CD4-positive, alpha-beta T cell treated with Interleukin-12 subunit alpha and Interleukin-12 subunit beta, for 1 hour (primary cell): ENCODE data around the gene TEC.
"Not testable (repeated sequence)": the region's sequence is repeated elsewhere in the genome, so short reads cannot be mapped to it uniquely, and the experiment has no call there.

Experiments used
- DNase-seq: peaks from one replicate; pipeline ENCODE4 v3.0.0-alpha.2; 2020

The TEC gene

DNA sequence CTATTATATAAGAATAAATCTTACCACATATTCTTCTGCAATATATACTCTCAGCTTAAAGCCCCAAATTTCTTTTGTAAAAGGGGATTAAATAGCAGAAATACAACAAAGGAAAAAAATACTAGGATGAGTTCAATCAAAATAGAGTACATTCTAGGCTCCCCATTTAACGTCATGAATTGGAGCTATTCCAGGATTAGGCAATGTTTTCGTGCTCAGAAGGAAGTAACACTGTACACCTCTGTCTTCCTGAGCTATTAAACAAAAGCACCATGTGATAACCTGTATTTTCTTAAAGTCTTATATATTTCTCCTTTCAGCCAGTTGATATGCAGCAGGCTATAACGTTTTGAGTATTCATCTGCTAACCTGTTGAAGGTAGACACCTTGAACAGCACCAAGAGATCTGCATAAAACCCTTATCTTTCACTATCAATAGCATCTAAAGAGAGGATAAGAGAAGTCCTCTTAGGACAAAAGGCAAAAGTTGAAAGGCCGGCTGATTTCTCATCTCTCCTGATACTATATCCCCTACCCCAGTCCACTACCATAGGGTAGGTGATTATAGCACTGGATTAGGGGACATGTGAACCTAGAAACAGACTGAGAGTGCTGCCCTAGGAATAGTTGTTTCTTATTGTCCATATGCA, 31.5 kb downstream of the TEC start:
- DNase-seq: no peak

DNA sequence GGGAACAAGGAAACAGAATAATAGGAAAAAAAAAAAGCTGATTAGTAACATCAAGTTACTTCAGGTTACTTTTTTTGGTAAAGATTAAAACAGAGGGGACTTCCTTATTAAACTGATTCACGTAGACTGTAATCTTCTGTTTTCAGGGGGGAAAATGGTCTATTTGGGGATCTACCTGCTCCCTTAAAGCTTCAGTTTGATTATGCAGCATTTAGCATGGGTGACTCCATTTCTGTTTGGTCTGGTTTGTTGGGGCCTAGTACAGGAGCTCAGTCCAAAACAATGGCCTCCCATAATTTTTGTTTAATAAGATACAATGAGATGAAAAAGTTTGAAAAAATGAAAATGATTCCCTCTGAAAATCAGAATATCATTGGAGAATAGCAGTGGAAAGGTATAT, 34.6 kb downstream of the TEC start:
- no peak for DNase-seq

DNA sequence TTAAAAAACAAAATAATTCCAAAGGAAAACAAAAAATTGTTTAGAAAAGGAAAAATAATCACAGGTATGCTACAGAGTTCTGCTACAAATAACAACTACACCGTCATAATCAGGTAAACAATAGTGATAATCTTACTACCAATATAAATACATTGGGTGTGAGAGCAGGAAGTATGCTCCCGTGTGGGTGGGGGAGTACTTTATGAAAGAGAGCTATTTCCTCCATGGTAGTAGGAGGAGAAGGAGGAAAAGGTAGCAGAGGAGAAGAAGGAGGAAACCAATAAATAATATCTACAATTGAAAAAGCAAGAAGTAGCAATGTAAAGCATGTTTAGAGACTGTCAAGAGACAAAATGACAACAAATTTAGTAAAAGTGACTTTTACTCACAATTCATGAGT, 35.1 kb downstream of the TEC start:
- no peak for DNase-seq

DNA sequence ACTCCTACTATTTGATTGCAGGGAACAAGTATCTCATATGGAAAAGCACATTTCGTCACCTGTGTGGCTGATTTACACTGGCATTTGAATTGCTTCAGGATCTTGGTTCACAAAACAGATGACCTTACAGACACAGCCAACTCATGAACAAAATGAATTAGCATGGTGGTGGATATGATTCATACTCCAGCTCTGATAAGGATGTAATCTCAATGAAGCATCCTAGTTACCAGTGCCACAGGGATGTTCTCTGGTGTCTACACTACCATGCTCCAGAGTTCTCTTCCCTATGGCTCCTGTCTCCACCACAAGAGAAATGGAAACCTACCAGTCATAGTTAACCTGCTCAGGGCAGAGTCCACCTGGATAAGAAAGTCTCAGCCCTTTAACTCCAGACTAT, 40.7 kb downstream of the TEC start:
- DNase-seq: no peak

DNA sequence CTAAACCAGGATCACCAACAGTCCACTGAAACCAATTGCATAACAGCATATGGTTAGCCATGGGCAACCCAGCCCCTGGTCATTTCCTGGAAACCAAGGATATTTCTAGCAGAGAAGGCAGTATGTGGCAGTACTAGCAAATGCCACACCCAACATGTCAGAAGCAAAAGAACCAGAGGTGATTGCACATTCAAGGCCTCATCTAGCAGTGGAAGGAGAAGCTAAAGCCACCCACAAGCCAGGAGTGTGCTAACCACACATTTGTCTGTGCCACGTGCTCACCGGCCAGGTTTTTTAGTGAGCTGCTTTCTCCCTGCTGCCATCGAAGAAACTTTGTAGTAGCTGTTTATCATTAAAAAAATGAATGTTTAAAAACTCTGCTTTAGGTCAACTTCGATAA, 42.0 kb downstream of the TEC start:
- DNase-seq: peak; percentile 1

DNA sequence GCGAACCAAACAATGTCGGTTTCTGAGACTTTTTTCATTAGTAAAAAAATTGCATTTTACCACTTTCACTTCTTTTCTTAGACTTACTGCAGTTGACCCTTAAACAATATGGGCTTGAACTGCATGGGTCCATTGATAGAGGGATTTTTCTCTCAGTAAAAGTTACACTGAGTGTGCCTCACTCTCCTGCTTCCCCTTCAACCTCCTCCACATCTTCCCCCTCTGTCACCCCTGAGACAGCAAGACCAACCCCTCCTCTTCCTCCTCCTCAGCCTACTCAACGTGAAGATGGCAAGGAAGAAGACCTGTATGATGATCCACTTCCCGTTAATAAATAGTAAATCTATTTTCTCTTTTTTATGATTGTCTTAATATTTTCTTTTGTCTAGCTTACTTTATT, 43.4 kb downstream of the TEC start:
- no peak for DNase-seq

DNA sequence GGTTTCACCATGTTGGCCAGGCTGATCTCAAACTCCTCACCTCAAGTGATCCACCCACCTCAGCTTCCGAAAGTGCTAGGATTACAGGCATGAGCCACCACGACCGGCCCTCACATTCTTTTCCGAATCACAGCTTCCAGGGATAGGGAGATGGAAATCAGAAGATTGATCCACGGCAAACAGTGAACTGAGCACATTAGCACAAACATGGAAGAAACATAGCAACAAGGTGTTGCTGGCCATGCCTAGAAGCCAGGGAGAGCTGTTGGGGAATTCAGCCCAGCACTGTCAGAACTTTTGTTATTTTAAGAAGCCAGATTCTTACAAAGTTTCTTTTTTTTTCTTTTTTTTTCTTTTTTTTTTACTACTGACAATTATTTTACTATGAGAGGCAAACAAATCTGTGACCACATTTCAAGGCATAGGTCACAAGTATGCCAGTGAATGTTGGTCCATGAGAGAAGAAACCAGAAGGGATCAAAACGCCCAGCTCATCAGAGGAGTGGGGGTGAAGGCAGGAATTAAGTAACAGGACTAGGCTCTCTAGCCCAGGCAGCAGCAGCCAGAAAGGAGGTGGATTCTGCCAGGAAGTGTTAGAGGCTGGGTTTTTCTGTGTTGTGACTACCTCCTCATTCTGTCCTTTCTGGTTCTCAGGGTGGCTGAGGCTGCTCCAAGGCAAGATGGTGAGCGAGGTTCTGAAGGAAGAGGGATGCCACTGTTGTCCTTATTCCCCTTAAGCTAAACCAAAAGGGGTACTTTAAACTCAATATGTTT, 44.1 kb downstream of the TEC start:
- DNase-seq: no peak

DNA sequence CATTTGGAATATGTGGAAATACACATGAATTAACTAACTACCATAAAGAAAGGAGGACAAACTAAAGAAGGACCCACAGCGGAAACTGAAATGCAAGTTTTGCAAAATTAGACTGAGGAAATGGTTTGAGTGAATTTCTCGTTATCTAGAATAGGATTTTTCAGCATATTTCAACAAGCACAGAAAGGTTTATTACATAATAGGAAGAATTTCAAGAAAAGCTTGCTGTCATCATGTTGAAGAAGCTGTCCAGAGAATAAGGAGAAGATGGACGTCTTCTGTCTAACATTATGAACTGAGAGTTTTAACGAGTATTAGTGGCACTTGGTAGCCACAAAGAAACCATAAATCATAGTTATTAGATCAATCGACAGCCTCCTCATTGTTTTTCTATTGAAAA, 45.0 kb downstream of the TEC start:
- no peak for DNase-seq

DNA sequence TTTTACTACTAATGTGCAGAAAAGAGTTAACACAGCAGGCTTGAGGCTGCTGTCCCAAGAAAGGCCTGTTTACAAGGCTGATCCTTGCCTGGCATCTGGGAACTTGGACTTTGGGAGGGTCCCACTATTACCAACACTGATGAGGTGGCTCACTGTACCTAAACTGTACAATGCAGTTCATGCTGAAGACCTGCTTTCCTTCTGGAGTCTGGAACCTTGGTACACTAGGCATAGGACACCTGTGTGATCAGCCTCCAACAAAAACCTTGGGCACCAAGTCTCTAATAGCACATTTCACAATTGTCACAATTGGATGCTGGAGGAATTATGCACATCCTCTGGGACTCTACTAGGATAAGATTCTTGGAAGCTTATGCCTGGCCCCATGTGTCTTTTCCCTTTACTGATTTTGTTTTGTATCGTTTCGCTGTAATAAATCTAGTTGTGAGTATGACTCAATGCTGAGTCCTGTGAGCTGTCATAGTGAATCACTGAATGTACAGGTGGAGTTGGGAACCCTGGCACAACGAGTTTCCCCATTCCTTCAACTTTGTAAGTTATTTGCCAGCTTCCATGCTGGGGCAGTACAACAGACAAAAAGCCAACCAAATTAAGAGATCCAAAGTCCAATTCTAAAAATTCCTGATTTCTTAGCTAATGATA, 45.9 kb downstream of the TEC start:
- no peak for DNase-seq

DNA sequence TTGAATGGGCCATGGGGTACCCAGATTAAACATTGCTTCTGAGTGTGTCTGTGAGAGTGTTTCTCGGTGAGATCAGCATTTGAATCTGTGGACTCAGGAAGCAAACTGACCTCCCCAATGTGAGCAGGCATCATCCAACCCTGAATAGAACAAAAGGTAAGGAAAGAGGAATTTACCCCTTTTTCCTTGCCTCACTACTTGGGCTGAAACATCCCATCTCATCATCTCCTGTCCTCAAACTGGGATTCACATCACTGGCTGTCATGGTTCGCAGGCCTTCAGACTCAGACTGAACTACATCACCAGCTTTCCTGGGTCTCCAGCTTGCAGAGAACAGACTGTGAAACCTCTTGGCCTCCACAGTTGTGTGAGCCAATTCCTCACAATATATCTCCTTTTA, 47.1 kb downstream of the TEC start:
- DNase-seq: no peak

DNA sequence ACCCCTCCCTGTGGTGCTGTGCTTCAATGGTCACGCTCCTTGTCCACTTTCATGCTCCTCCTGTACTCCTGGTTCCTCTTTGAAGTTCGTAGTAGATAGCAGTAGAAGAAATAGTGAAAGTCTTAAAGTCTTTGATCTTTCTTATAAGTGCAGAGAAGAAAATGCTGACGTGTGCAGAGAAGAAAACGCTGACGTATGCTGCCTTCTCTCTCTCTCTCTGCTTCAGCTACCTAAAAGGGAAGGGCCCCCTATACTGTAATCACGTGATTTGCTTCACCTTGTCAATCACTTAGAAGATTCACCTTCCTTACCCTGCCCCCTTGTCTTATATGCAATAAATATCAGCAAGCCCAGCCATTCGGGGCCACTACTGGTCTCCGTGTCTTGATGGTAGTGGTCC, 50.2 kb downstream of the TEC start:
- not testable (repeated sequence) for DNase-seq

DNA sequence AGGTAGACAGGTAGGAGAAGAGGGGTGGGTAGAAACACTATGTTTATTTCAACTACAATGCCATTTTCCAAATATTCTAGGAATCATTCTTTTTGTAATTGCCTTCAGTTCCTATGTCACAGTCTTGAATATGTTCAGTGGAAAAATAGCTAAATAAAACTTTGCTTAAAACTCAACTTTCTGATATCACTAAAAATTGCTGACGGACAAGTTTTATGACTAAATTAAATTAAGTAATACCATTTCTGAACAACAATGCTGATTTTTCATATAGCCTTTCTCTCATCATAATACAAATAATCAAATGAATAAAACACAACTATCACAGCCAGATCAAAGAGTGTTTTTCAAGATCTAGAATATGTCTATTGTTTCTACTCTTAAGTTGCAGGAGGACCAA, 53.1 kb downstream of the TEC start:
- DNase-seq: no peak

DNA sequence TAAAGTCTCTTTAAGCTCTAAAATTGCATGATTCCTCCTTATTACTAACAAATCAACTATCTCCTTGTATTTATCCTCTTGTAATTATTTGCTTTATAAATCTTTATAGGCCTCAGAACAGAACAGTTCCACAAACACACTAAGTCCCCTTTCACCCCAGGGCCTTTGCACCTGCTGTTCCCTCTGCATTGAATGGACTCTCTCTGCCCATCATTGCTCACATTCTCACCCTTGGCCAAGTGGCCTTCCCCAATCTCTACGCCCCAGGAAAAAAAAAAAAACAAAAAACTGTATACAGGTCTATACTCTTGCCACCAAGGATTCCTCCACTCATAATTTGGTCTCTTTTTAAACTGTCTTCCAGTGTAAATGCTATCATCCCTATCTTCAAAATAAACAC, 53.7 kb downstream of the TEC start:
- DNase-seq: no peak

DNA sequence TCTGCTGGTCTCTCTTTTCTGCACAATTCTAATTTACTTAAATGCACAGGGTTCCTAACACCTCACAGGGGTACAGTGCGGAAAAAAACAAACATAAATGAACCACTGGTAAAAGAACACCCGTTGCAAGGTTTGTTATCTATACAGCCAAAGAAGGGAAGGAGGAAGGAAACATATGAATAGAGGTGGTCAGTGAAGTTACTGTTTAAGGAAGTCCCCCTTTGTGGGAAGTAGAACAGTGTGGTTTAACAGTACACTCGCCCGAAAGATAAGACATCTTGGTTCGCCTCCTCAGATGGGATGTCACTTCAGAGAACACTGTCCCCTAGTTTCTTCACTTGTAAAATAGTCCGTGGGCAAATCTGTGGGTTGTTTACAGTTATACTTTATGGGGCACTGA, 57.5 kb downstream of the TEC start:
- no peak for DNase-seq

DNA sequence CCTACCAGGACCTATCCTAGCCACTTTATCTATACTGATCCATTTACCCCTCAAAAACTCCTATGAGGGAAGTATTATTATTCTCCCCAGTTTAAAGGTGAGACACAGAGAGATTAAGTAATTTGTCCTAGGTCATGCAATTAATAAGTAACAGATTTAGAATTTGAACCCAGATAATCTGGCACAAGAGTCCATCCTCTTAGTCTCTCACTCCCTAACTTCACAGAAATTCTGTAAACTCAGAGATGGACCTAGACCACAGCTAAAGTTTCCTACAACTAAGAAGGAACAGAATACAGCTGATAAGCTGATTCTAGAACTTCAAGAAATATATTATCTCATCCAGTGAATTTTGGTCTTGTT, 58.7 kb downstream of the TEC start:
- no peak for DNase-seq

DNA sequence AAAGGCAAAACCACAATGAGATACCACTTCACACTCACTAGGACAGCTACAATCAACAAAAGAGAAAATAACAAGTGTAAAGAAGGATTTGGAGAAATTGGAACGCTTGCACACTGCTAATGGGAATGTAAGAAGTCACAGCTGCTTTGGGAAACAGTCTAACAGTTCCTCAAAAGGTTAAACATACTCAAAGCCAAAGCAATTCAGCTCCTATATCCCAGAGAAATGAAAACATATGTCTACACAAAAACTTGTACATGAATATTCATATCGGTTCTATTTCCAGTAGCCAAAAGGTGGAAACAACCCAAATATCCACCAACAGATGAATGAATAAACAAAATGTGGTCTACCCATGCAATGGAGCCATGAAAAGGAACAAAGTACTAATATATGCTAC, 64.0 kb downstream of the TEC start:
- DNase-seq: no peak

DNA sequence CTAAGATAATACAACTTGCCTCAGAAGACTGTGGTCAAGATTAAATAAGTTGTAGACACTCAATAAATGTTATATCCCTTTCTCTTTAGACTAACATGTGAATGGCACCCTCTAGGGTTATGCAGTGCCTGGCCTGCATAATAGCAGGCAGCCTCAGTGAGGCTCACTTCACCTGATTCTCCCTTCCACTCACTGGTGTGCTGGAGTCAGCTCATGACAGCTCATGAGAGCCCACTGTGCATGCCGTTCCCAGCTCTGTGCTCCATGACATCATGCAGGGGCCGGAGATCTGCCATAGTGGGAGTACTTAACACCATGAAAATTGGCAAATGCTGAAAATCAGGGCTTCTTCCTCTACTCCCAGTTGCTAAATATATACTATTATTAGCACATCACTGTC, 64.5 kb downstream of the TEC start:
- no peak for DNase-seq

DNA sequence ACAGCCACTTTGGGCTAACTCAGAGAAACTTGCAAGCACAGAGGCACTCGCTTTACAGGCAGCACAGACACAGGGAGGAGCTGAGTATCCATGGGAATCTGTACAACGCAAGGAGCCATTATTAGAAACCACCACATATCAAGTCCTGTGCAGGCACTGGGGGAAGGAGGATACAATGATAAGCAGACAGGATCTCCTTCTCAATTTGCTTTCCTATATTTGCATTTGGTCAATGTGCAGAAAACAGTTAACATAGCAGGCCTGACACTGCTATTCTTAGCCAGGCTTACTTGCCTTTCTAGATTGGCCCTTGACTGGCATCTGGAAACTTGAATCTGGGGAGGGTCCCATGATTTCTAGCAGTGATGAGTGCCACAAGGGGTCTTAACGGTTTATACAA, 65.8 kb downstream of the TEC start:
- no peak for DNase-seq

DNA sequence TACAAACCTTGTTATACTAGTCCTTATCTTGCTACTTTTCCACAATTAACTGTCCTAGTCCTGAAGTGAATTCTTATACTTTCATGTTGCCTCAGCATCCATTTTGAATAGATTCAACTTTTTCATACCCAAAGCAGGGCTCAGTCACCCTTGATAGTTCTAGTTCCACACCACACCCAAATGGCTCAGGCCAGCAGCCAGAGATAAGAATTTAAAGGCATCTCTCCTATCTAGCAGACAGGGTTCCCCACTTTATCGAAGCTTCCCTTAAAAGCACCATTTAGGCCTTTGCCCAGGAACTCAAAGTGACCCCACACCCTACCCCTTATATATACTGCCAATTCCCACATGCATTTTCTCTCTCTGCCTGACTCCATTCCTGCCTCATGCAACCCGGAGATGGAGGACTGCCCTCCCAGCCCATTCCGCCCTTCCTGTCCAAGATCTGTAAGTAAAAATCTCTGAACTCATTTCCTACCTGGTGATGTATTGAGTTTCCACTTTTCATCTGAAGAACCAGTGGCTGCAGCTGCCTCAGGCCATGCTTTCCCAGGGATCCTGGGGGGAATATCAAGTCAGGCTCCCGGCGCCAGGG, 71.9 kb downstream of the TEC start:
- no peak for DNase-seq

DNA sequence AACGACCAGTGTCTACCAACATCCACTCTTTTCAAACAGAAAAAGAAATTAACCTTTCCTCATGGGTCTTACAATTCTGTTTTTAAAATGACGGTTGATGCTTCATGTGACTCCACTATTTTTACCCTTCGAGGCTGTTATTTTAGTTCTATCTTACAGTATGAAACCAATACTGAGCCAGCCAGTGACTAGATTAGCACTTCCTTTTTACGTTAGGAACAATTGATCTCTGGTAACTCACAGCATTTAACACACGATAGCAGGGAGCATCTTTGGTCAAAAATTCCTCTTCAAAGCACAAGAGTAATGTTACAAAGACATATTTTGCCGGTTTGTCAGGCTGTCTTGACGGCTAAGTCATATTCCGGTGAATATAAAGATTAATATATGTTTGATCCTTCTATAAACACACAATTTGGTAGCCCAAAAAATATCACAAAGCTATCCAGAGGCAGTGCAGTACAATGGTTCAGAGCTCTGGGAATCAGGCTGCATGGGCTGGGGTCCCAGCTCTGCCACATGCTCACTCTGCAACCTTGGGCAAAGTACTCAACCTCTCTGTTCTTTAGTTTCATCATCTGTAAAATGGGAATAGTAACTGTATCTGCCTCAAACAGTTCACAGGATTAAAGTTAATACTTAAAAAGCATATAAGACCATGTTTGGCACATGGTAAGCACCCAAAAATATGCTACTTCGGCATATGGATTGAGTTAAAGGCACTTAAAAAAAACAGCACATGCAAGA, 72.7 kb downstream of the TEC start:
- DNase-seq: no peak

DNA sequence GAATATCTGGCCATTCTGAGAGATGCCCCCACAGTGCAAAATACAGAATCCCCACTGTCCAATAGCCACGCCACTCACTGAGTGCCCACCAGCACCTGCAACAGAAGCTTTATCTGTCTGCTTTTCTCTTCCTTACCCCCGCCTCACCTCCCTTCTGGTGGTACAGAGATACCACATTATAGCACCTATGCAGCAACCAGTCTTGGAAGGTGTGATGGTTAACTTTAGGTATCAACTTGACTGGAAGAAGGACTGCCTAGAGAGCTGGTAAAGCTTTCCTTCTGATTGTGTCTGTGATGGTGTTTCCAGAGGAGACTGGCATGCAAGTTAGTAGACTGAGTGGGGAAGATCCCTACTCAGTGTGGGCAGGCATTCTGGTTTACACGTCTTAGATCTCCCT, 73.8 kb downstream of the TEC start:
- DNase-seq: no peak

DNA sequence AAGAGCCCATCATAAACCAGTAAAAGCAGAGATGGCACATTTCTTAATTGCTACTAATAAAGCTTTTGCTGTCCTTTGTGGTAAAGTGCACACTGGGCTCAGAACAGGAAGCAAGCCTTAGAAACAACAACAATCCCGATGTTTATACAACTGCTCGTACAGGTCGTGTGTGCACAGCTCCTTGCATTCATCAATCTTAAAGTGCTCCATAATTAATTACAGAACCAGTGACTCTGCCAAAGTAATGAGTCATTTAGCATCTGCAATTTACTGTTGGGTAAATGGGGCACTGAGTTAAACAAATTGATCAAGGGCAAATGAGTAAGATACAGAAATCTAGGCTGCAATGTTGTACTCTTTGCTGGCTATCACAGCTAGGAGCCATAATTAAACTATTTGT, 74.3 kb downstream of the TEC start:
- DNase-seq: no peak

DNA sequence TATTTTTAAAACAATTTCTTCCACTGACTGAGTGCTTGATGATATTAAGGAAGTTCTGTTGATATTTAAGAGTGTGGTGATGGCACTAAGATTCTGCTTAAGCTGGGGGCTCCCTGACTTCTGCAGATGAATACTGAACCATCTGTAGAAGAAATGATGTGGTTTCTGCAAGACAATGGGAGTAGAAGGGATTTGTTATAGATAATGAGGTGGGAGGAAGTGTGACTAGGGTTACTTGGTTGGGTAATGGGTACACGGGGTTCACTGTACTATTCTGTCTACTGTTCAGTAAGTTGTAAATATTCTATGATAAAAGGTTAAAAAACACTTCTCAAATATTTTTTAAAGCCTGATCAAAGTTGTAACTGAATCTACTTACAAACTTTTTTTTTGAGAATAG, 74.7 kb downstream of the TEC start:
- DNase-seq: no peak
